H1 (cell line): ENCODE results near the gene POLR3C. TPM values are rescaled to one million over a fixed set of nuclear protein-coding genes. Genes with fewer than 3 reads are reported as not detected.

Experiments
- PHF8 ChIP-seq: fragments of 200-600 bp; sonication (generic); conservative IDR thresholded peaks from 2 replicates; pipeline ENCODE4 v1.7.1; 2012; ENCODE audit warnings: low read depth, mild to moderate bottlenecking, inconsistent platforms, low read length, moderate library complexity
- RBBP5 ChIP-seq: IDR thresholded peaks from 2 replicates; pipeline ENCODE4 v1.7.1; 2012; ENCODE audit warnings: low read depth, mild to moderate bottlenecking, inconsistent platforms, low read length, moderate library complexity, borderline replicate concordance
- TAF7 ChIP-seq: optimal IDR thresholded peaks from 2 replicates; pipeline ENCODE3; 2011; ENCODE audit warnings: low read depth, mild to moderate bottlenecking, inconsistent platforms, low read length, moderate library complexity, borderline replicate concordance
- polyA plus RNA-seq, 7 experiments: library from polyadenylated mRNA; depleted of rRNA in 3 of 7; stranded (reverse) in 5 of 7; unstranded in 2 of 7; fragments of >200 nt in 5 of 7; fragments of 200-250 nt in 2 of 7; gene quantifications; 1 replicate in 5 of 7; 2 replicates in 1 of 7; 4 replicates in 1 of 7; pipeline versions ENCODE4 v1.2.1 to v1.2.3, GENCODE V29; 2011 to 2013; ENCODE audit warnings: missing spikeins in 2 of 7, mixed read lengths in 2 of 7
- total RNA-seq: library from RNA; stranded (reverse); fragmentation: NEBNext Ultra II Directional; extraction: Animal tissue kit (Norgen Biotek cat#: 25700); gene quantifications from 2 replicates; pipeline ENCODE4 v1.2.1, GENCODE V29; 2021
- TF ChIP-seq, protein P1 (sequence below): fragments of 300-600 bp; sonication (generic); IDR thresholded peaks from 2 replicates; pipeline ENCODE4 v1.7.1; 2012; ENCODE audit warnings: low read length, moderate library complexity, mild to moderate bottlenecking, inconsistent platforms; ENCODE audit not compliant: insufficient replicate concordance

Gene POLR3C
- total and polyA plus RNA-seq, 2 of the 8 experiments (the other 6 are each of a cell fraction or from before 2014, with no cell fraction given), result 26.8 TPM

DNA sequence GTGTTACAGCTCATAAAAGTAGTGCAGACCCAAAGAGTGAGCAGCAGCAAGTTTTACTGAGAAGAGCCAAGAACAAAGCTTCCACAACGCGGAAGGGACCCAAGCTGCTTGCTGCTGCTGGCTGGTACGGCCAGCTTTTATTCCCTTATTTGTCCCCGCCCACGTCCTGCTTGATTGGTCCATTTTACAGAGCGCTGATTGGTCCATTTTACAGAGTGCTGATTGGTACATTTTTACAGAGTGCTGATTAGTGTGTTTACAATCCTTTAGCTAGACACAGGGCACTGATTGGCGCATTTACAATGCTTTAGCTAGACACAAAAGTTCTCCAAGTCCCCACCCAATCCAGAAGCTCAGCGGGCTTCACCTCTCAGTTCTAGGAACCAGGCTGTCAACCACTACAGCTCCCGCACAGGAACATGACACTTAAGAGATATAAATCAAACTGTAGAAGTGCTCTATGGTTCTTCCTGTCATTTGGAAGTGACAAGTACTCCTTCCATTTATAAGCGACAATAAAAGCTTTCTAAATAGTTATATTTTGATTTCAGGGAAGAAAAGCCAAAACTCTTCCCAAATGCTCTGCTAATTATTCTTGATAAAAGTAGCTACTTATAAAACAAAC lies 28.6 kb upstream of the POLR3C start (continued):
- TF ChIP-seq, protein P1, sequence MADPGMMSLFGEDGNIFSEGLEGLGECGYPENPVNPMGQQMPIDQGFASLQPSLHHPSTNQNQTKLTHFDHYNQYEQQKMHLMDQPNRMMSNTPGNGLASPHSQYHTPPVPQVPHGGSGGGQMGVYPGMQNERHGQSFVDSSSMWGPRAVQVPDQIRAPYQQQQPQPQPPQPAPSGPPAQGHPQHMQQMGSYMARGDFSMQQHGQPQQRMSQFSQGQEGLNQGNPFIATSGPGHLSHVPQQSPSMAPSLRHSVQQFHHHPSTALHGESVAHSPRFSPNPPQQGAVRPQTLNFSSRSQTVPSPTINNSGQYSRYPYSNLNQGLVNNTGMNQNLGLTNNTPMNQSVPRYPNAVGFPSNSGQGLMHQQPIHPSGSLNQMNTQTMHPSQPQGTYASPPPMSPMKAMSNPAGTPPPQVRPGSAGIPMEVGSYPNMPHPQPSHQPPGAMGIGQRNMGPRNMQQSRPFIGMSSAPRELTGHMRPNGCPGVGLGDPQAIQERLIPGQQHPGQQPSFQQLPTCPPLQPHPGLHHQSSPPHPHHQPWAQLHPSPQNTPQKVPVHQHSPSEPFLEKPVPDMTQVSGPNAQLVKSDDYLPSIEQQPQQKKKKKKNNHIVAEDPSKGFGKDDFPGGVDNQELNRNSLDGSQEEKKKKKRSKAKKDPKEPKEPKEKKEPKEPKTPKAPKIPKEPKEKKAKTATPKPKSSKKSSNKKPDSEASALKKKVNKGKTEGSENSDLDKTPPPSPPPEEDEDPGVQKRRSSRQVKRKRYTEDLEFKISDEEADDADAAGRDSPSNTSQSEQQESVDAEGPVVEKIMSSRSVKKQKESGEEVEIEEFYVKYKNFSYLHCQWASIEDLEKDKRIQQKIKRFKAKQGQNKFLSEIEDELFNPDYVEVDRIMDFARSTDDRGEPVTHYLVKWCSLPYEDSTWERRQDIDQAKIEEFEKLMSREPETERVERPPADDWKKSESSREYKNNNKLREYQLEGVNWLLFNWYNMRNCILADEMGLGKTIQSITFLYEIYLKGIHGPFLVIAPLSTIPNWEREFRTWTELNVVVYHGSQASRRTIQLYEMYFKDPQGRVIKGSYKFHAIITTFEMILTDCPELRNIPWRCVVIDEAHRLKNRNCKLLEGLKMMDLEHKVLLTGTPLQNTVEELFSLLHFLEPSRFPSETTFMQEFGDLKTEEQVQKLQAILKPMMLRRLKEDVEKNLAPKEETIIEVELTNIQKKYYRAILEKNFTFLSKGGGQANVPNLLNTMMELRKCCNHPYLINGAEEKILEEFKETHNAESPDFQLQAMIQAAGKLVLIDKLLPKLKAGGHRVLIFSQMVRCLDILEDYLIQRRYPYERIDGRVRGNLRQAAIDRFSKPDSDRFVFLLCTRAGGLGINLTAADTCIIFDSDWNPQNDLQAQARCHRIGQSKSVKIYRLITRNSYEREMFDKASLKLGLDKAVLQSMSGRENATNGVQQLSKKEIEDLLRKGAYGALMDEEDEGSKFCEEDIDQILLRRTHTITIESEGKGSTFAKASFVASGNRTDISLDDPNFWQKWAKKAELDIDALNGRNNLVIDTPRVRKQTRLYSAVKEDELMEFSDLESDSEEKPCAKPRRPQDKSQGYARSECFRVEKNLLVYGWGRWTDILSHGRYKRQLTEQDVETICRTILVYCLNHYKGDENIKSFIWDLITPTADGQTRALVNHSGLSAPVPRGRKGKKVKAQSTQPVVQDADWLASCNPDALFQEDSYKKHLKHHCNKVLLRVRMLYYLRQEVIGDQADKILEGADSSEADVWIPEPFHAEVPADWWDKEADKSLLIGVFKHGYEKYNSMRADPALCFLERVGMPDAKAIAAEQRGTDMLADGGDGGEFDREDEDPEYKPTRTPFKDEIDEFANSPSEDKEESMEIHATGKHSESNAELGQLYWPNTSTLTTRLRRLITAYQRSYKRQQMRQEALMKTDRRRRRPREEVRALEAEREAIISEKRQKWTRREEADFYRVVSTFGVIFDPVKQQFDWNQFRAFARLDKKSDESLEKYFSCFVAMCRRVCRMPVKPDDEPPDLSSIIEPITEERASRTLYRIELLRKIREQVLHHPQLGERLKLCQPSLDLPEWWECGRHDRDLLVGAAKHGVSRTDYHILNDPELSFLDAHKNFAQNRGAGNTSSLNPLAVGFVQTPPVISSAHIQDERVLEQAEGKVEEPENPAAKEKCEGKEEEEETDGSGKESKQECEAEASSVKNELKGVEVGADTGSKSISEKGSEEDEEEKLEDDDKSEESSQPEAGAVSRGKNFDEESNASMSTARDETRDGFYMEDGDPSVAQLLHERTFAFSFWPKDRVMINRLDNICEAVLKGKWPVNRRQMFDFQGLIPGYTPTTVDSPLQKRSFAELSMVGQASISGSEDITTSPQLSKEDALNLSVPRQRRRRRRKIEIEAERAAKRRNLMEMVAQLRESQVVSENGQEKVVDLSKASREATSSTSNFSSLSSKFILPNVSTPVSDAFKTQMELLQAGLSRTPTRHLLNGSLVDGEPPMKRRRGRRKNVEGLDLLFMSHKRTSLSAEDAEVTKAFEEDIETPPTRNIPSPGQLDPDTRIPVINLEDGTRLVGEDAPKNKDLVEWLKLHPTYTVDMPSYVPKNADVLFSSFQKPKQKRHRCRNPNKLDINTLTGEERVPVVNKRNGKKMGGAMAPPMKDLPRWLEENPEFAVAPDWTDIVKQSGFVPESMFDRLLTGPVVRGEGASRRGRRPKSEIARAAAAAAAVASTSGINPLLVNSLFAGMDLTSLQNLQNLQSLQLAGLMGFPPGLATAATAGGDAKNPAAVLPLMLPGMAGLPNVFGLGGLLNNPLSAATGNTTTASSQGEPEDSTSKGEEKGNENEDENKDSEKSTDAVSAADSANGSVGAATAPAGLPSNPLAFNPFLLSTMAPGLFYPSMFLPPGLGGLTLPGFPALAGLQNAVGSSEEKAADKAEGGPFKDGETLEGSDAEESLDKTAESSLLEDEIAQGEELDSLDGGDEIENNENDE, result no peak
- no peak for TF ChIP-seq TAF7
- TF ChIP-seq RBBP5, result no peak
- TF ChIP-seq PHF8, result no peak
- TF ChIP-seq, all 59 proteins: peak for 0
